H1 (cell line): Measurements from ENCODE around the gene TMED10. TPM values are rescaled to one million over a fixed set of nuclear protein-coding genes. Genes with fewer than 3 reads are reported as not detected.
A peak's percentile ranks its signal among the peaks of the same experiment; 100 is the strongest.

Experiments used
- CTCF ChIA-PET: fragments of 300-600 bp; sonication (Branson Sonifier 250); formaldehyde crosslinking; loops from one replicate; lab custom pipeline; 2021; ENCODE audit not compliant: partially characterized antibody; lab: Charles Lee
- POLR2A ChIA-PET: fragments of 300-600 bp; sonication (Branson Sonifier 250); formaldehyde crosslinking; loops from one replicate; lab custom pipeline; 2021; ENCODE audit warnings: inconsistent platforms; ENCODE audit not compliant: partially characterized antibody; lab: Charles Lee
- DNase-seq, 2 experiments: peaks; one replicate each; pipeline versions ENCODE4 v3.0.0 to v3.0.0-alpha.2; 2010 to 2022; ENCODE audit warnings: low spot score in 2 of 2, low read depth in 1 of 2, mixed read lengths in 1 of 2
- FAIRE-seq: peaks from 2 replicates; lab custom pipeline; 2011; peaks lifted over from hg19 to GRCh38; lab: Jason Lieb, UNC
- H2AFZ ChIP-seq: 2 replicates; pipeline ENCODE4 v1.8.1; 2012; ENCODE audit warnings: low read length, inconsistent platforms
- H2AK5ac ChIP-seq: 2 replicates; pipeline ENCODE4 v1.6.1; 2013; ENCODE audit warnings: low read depth, low read length
- H2BK120ac ChIP-seq: replicated peaks from 2 replicates; pipeline ENCODE3; 2013; ENCODE audit warnings: low read depth, low read length, inconsistent platforms
- H2BK12ac ChIP-seq: 2 replicates; pipeline ENCODE4 v1.6.1; 2013; ENCODE audit warnings: low read depth, low read length
- H2BK15ac ChIP-seq: 2 replicates; pipeline ENCODE4 v1.6.1; 2013; ENCODE audit warnings: low read length
- H2BK20ac ChIP-seq: 2 replicates; pipeline ENCODE4 v1.6.1; 2013; ENCODE audit warnings: low read length
- H2BK5ac ChIP-seq: 2 replicates; pipeline ENCODE4 v1.6.1; 2013; ENCODE audit warnings: low read depth, low read length
- H3K14ac ChIP-seq: 2 replicates; pipeline ENCODE4 v1.6.1; 2013; ENCODE audit warnings: inconsistent platforms; ENCODE audit not compliant: insufficient read length
- H3K18ac ChIP-seq: 2 replicates; pipeline ENCODE4 v1.6.1; 2013; ENCODE audit warnings: low read length; ENCODE audit errors: extremely low read depth
- H3K23ac ChIP-seq: 2 replicates; pipeline ENCODE4 v1.6.1; 2013; ENCODE audit warnings: inconsistent platforms; ENCODE audit not compliant: insufficient read length
- H3K23me2 ChIP-seq: 2 replicates; pipeline ENCODE4 v1.6.1; 2013; ENCODE audit warnings: low read depth, low read length
- H3K27ac ChIP-seq: 2 replicates; pipeline ENCODE4 v1.6.1; 2011; ENCODE audit warnings: low read depth, low read length, inconsistent platforms
- H3K27me3 ChIP-seq, 4 experiments: replicated peaks in 1 of 4; 1 replicate in 1 of 4; 2 replicates in 3 of 4; pipeline versions ENCODE4 v1.6.1 to v1.8.1; 2011 to 2013; ENCODE audit warnings: low read length in 3 of 4, mild to moderate bottlenecking in 3 of 4, inconsistent platforms in 2 of 4, mixed read lengths in 2 of 4, moderate library complexity in 1 of 4; ENCODE audit not compliant: control insufficient read depth in 3 of 4, insufficient read depth in 3 of 4; ENCODE audit errors: extremely low read depth in 1 of 4
- H3K36me3 ChIP-seq, 4 experiments: 2 replicates each; pipeline versions ENCODE4 v1.6.1 to v1.8.1; 2011 to 2013; ENCODE audit warnings: mild to moderate bottlenecking in 4 of 4, low read length in 3 of 4, moderate library complexity in 2 of 4, control low read depth in 1 of 4, inconsistent platforms in 1 of 4; ENCODE audit not compliant: insufficient read depth in 4 of 4, control insufficient read depth in 2 of 4
- H3K4ac ChIP-seq: replicated peaks from 2 replicates; pipeline ENCODE3; 2013; ENCODE audit warnings: low read length, low read depth, mixed read lengths, inconsistent platforms; ENCODE audit not compliant: insufficient read length
- H3K4me1 ChIP-seq, 4 experiments: replicated peaks in 1 of 4; 1 replicate in 1 of 4; 2 replicates in 3 of 4; pipeline versions ENCODE4 v1.6.1 to v1.8.1; 2011 to 2013; ENCODE audit warnings: low read length in 3 of 4, inconsistent platforms in 2 of 4, mixed read lengths in 1 of 4; ENCODE audit not compliant: insufficient read depth in 4 of 4, control insufficient read depth in 3 of 4
- H3K4me2 ChIP-seq, 2 experiments: 2 replicates each; pipeline versions ENCODE4 v1.6.1 to v1.8.1; 2011 to 2013; ENCODE audit warnings: low read depth in 2 of 2, low read length in 2 of 2, control low read depth in 1 of 2, inconsistent platforms in 1 of 2, mild to moderate bottlenecking in 1 of 2; ENCODE audit not compliant: insufficient read depth in 1 of 2
- H3K4me3 ChIP-seq, 4 experiments: fragments of 200-600, 300-600 bp in 1 of 4; sonication (generic), shearing (Covaris generic), sonication (Bioruptor Twin) in 1 of 4; 2 replicates each; pipeline versions ENCODE4 v1.5.1 to v1.8.1; 2011 to 2016; ENCODE audit warnings: low read length in 4 of 4, low read depth in 3 of 4, control low read depth in 2 of 4, inconsistent platforms in 2 of 4, mild to moderate bottlenecking in 2 of 4, mixed read lengths in 1 of 4, moderate library complexity in 1 of 4; ENCODE audit not compliant: insufficient read depth in 2 of 4; ENCODE audit errors: extremely low read depth in 1 of 4
- H3K56ac ChIP-seq: replicated peaks from 2 replicates; pipeline ENCODE3; 2013; ENCODE audit warnings: low read depth, mild to moderate bottlenecking, mixed read lengths, low read length, inconsistent platforms; ENCODE audit not compliant: insufficient read length
- H3K79me1 ChIP-seq: 2 replicates; pipeline ENCODE4 v1.6.1; 2013; ENCODE audit warnings: low read depth, low read length, control low read depth
- H3K79me2 ChIP-seq, 2 experiments: 2 replicates each; pipeline versions ENCODE4 v1.6.1 to v1.8.1; 2012 to 2013; ENCODE audit warnings: low read length in 2 of 2, mild to moderate bottlenecking in 2 of 2, inconsistent platforms in 1 of 2; ENCODE audit not compliant: insufficient read depth in 2 of 2, control insufficient read depth in 1 of 2
- H3K9ac ChIP-seq, 4 experiments: replicated peaks in 1 of 4; 1 replicate in 1 of 4; 2 replicates in 3 of 4; pipeline versions ENCODE4 v1.6.1 to v1.8.1; 2011 to 2013; ENCODE audit warnings: low read depth in 3 of 4, low read length in 3 of 4, control low read depth in 2 of 4, mild to moderate bottlenecking in 2 of 4, moderate library complexity in 2 of 4, inconsistent platforms in 1 of 4; ENCODE audit errors: extremely low read depth in 1 of 4
- H3K9me3 ChIP-seq, 2 experiments: 2 replicates each; pipeline versions ENCODE4 v1.6.1 to v1.8.1; 2012 to 2013; ENCODE audit warnings: mild to moderate bottlenecking in 2 of 2, moderate library complexity in 2 of 2, control low read depth in 1 of 2, inconsistent platforms in 1 of 2, low read depth in 1 of 2, low read length in 1 of 2, mixed read lengths in 1 of 2; ENCODE audit not compliant: insufficient read depth in 2 of 2
- H4K20me1 ChIP-seq, 2 experiments: replicated peaks in 1 of 2; 2 replicates each; pipeline versions ENCODE3 to v1.8.1; 2011 to 2013; ENCODE audit warnings: inconsistent platforms in 2 of 2, low read length in 2 of 2, mild to moderate bottlenecking in 1 of 2; ENCODE audit not compliant: insufficient read depth in 2 of 2, control insufficient read depth in 1 of 2
- H4K5ac ChIP-seq: 2 replicates; pipeline ENCODE4 v1.6.1; 2013; ENCODE audit warnings: low read length, low read depth, mixed read lengths, inconsistent platforms; ENCODE audit not compliant: insufficient read length
- H4K8ac ChIP-seq: 2 replicates; pipeline ENCODE4 v1.8.0; 2013; ENCODE audit warnings: mild to moderate bottlenecking, moderate library complexity, low read length, inconsistent platforms; ENCODE audit not compliant: insufficient read depth; ENCODE audit errors: extremely low read depth
- H4K91ac ChIP-seq: replicated peaks from 2 replicates; pipeline ENCODE3; 2013; ENCODE audit warnings: low read length, mixed read lengths, inconsistent platforms; ENCODE audit not compliant: insufficient read length
- CHD2 ChIP-seq: IDR thresholded peaks from 2 replicates; pipeline ENCODE4 v1.6.1; 2012; ENCODE audit warnings: low read length, improper control_type of control experiment
- FOSL1 ChIP-seq: IDR thresholded peaks from 2 replicates; pipeline ENCODE4 v1.6.1; 2011; ENCODE audit warnings: mild to moderate bottlenecking, low read depth, low read length, moderate library complexity; ENCODE audit not compliant: insufficient read depth
- GABPA ChIP-seq: IDR thresholded peaks from 2 replicates; pipeline ENCODE4 v1.6.1; 2011; ENCODE audit warnings: mild to moderate bottlenecking, low read length, moderate library complexity, borderline replicate concordance; ENCODE audit not compliant: insufficient read depth
- GTF2F1 ChIP-seq: IDR thresholded peaks from 2 replicates; pipeline ENCODE4 v1.6.1; 2012; ENCODE audit warnings: low read depth, low read length, improper control_type of control experiment, borderline replicate concordance
- HDAC6 ChIP-seq: IDR thresholded peaks from one replicate; pipeline ENCODE4 v1.7.1; 2012; ENCODE audit warnings: low read depth, mild to moderate bottlenecking, inconsistent platforms, low read length, moderate library complexity
- KDM4A ChIP-seq: IDR thresholded peaks from one replicate; pipeline ENCODE4 v1.7.1; 2012; ENCODE audit warnings: low read depth, mild to moderate bottlenecking, moderate library complexity, low read length, inconsistent platforms; ENCODE audit not compliant: severe bottlenecking
- KDM5A ChIP-seq: fragments of 200-600 bp; IDR thresholded peaks from 2 replicates; pipeline ENCODE4 v1.7.1; 2012; ENCODE audit warnings: mild to moderate bottlenecking, low read length, inconsistent platforms, mixed read lengths
- RFX5 ChIP-seq: IDR thresholded peaks from 2 replicates; pipeline ENCODE4 v1.6.1; 2011; ENCODE audit warnings: low read depth, low read length, improper control_type of control experiment, borderline replicate concordance
- WGBS, 2 experiments: shearing (Covaris generic) in 1 of 2; methylation state at CpG; one replicate each; pipeline versions ENCODE4 v1.1.6 to v1.1.7; 2013 to 2015; ENCODE audit warnings: low lambda C conversion rate in 2 of 2, mixed read lengths in 2 of 2, inconsistent platforms in 1 of 2, low coverage in 1 of 2, missing lambda C conversion rate in 1 of 2; ENCODE audit not compliant: insufficient replicate concordance in 2 of 2, insufficient coverage in 1 of 2, insufficient read length in 1 of 2; ENCODE audit errors: extremely low coverage in 1 of 2, missing lambda C conversion rate in 1 of 2; 5-methylcytosine and 5-hydroxymethylcytosine counted together
- polyA plus RNA-seq, 7 experiments: library from polyadenylated mRNA; depleted of rRNA in 3 of 7; stranded (reverse) in 5 of 7; unstranded in 2 of 7; fragments of >200 nt in 5 of 7; fragments of 200-250 nt in 2 of 7; gene quantifications; 1 replicate in 5 of 7; 2 replicates in 1 of 7; 4 replicates in 1 of 7; pipeline versions ENCODE4 v1.2.1 to v1.2.3, GENCODE V29; 2011 to 2013; ENCODE audit warnings: missing spikeins in 2 of 7, mixed read lengths in 2 of 7
- total RNA-seq: library from RNA; stranded (reverse); fragmentation: NEBNext Ultra II Directional; extraction: Animal tissue kit (Norgen Biotek cat#: 25700); gene quantifications from 2 replicates; pipeline ENCODE4 v1.2.1, GENCODE V29; 2021
- TF ChIP-seq, protein P1 (sequence below): IDR thresholded peaks from 2 replicates; pipeline ENCODE4 v1.6.1; 2012; ENCODE audit warnings: low read length, inconsistent platforms

Gene TMED10
- total and polyA plus RNA-seq, 2 of the 8 experiments (the other 6 are each of a cell fraction or from before 2014, with no cell fraction given), result 218 to 250 TPM

DNA sequence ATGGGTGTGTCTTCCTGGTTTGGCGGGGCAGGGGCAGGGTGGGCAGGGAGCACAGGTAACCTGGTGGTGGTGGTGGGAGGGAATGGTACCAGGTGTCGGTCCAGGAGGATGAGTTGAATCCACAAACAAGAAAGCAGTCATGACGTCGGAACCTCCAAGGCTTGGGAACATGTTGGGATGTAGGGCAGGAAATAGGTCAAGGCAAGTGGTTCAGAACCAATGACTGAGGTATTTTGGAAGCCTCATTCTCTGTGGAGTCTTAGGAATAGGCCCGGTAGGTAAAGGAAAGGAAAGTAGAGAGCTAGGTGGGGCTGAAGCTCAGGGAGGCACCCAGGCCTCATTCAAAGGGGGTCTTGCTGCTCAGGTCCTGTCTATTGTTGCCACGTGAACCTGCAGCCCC is 39.1 kb upstream of the TMED10 start:
- peaks cover 0 to 4% (median under 1%) of the 10 kb centered on the region in 4 experiments; a peak in 1 of 7 replicates for H3K4me1 ChIP-seq
- H4K20me1 ChIP-seq, result no peaks in the 10 kb centered on the region
- H2BK5ac ChIP-seq, result no peak overlapping the region
- H3K23ac ChIP-seq, result no peak overlapping the region
- no peak overlapping the region for H2AK5ac ChIP-seq
- CTCF ChIA-PET, result interaction anchor here (0.6 kb wide), 1 partner anchor 11 kb away, joined by 5 read pairs; no protein-coding TSS in a partner anchor
- no peak overlapping the region for H4K5ac ChIP-seq
- H2BK15ac ChIP-seq, result no peak overlapping the region
- H2BK120ac ChIP-seq, result no peak overlapping the region
- POLR2A ChIA-PET, result interaction anchor here (1.1 kb wide), 1 partner anchor 43 kb away, joined by 3 read pairs; no protein-coding TSS in a partner anchor
- DNase-seq, result no peak
- H3K4ac ChIP-seq, result no peak overlapping the region
- no peaks in the 10 kb centered on the region for H3K9me3 ChIP-seq
- H3K79me2 ChIP-seq, result no peaks in the 10 kb centered on the region
- no peak overlapping the region for H2AFZ ChIP-seq
- TF ChIP-seq GTF2F1 (no peak), KDM4A (no peak), CHD2 (no peak), HDAC6 (no peak), FOSL1 (no peak), RFX5 (no peak), KDM5A (no peak), GABPA (no peak)
- TF ChIP-seq, protein P1, sequence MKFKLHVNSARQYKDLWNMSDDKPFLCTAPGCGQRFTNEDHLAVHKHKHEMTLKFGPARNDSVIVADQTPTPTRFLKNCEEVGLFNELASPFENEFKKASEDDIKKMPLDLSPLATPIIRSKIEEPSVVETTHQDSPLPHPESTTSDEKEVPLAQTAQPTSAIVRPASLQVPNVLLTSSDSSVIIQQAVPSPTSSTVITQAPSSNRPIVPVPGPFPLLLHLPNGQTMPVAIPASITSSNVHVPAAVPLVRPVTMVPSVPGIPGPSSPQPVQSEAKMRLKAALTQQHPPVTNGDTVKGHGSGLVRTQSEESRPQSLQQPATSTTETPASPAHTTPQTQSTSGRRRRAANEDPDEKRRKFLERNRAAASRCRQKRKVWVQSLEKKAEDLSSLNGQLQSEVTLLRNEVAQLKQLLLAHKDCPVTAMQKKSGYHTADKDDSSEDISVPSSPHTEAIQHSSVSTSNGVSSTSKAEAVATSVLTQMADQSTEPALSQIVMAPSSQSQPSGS, result no peak
- TF ChIP-seq, all 59 proteins: peak for 0
- Histone ChIP-seq H4K8ac (no peak overlapping the region), H3K18ac (no peak overlapping the region), H2BK20ac (no peak overlapping the region), H4K91ac (no peak overlapping the region), H3K4me3 (no peak overlapping the region), H3K9ac (no peak overlapping the region), H3K23me2 (no peaks in the 10 kb centered on the region), H3K4me2 (no peak overlapping the region), H3K79me1 (no peaks in the 10 kb centered on the region), H3K36me3 (no peaks in the 10 kb centered on the region), H3K14ac (no peak overlapping the region), H2BK12ac (0 out of 2 replicates have a peak overlapping the region, but pooled peaks have one; percentile 39), H3K27me3 (no peaks in the 10 kb centered on the region), H3K56ac (no peak overlapping the region), H3K27ac (no peak overlapping the region)
- FAIRE-seq, result no peak
- 87% methylated on average over 5 of the region's 6 CpGs; no CpG with 5 or more reads in 1 of the 2 experiments for WGBS, 2 experiments
